Activated T-cell treated with anti-CD3 and anti-CD28 coated beads for 48 hours (primary cell): ENCODE results near the gene GSX1.
A peak's percentile ranks its signal among the peaks of the same experiment; 100 is the strongest.
"Not testable (repeated sequence)": the region's sequence is repeated elsewhere in the genome, so short reads cannot be mapped to it uniquely, and the experiment has no call there.

ENCODE experiments used
- DNase-seq: peaks from one replicate; pipeline ENCODE4 v3.0.0-alpha.2; 2020; ENCODE audit warnings: low read depth

The GSX1 gene

GRCh38 chr13:27792393-27793218, at the start of gene GSX1:
GSX1 (plus strand) TSS chr13:27792483; CDS start chr13:27792691, 208 bp downstream.
- peak; percentile 48 for DNase-seq

- DNase-seq = no peak
Measured at GRCh38 chr13:27744801-27745200, 47.5 kb upstream of the GSX1 start.

DNA sequence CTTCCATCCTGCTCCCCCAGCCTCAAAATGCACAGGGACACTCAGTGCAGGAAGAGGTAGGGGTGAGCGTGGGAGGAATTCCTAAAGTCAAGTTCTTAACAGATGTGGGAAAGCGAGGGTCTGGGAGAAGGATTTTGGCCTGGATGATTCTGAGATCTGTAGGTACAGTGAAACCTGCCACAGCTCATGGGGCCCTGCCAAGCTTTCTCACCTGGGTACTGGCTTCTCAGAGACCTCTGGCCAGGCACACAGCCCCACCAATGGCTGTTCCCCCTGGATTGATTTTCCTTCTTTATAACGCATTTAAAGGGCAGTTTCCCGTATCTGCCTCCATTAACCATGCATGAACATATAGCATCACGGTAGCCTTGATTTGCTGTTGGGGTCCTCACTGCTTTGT, 47.0 kb upstream of the GSX1 start:
- DNase-seq = no peak

- not testable (repeated sequence) for DNase-seq
Measured at GRCh38 chr13:27748143-27748542, 44.1 kb upstream of the GSX1 start.

GRCh38 chr13:27751953-27752532, 40.2 kb upstream of the GSX1 start:
- no peak for DNase-seq

GRCh38 chr13:27765650-27766049, 26.6 kb upstream of the GSX1 start:
- no peak for DNase-seq

GRCh38 chr13:27770809-27771208, 21.5 kb upstream of the GSX1 start:
- no peak for DNase-seq

GRCh38 chr13:27772651-27773425, 19.4 kb upstream of the GSX1 start:
- DNase-seq = no peak

DNA sequence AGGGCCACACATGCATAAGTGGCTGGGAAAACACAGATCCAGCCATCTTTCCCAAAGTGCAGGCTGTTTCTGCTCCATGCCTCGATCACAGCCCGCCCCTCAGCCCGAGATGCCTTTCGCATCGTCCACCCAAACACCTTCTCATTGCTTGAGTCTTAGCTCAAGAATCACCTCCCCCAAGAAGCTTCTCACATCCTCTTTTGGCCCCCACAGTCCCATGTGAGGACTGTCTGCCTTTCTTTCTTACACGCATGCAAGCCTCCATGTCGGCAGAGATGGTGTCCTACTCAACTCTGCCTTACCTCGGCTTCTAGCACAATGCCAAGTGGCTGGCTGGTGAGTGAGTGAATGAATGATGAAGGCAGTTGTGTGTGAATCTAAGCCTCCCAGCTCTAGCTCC, 18.1 kb upstream of the GSX1 start:
- no peak for DNase-seq

- DNase-seq = no peak
Measured at GRCh38 chr13:27774651-27775050, 17.6 kb upstream of the GSX1 start.

DNA sequence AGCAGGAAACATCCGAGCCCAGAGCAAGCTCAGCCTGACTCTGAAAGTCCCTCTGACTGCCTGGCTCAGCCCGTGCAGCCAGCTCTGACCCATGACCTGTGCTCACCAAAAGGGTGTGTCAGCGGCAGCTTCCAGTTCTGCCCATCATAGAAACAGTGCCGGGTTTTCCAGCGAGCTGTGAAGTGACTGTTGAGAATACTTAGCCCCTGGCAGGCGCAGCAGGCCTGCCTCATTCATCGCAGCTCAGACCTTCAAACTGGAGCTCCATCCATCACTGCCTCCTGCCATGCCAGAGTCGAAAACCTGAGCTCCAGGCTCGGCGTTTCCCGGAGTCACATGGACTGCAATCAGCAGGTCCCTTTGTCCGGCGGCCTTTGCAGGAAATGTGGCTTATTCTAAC, 16.3 kb upstream of the GSX1 start:
- DNase-seq = no peak

- no peak for DNase-seq
Measured at GRCh38 chr13:27782151-27782550, 10.1 kb upstream of the GSX1 start.

- no peak for DNase-seq
Measured at GRCh38 chr13:27783111-27783510, 9.2 kb upstream of the GSX1 start.

GRCh38 chr13:27788271-27788670, 4.0 kb upstream of the GSX1 start:
- no peak for DNase-seq

DNA sequence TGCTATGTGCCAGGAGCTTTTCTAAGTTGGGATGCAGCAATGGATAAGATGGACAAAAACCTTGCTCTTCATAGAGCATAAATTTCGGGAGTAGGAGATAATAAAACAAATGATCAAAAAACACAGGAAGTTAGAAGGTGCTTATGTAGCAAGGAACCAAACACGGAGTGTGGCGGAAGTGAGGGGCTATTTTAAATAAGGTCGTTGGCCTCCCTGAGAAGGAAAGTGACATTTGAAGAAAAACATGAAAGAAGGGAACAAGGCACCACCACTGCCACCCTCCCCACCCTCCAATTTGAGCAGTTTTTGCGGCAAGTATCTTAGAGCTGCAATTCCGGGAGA, 3.2 kb upstream of the GSX1 start:
- DNase-seq = no peak

- DNase-seq = no peak
Measured at GRCh38 chr13:27789495-27790303, 2.6 kb upstream of the GSX1 start.

GRCh38 chr13:27790523-27790922, 1.8 kb upstream of the GSX1 start:
- no peak for DNase-seq

- DNase-seq = no peak
Measured at GRCh38 chr13:27791146-27791900, 960 bp upstream of the GSX1 start.

GRCh38 chr13:27791901-27792392, 336 bp upstream of the GSX1 start:
- no peak for DNase-seq

DNA sequence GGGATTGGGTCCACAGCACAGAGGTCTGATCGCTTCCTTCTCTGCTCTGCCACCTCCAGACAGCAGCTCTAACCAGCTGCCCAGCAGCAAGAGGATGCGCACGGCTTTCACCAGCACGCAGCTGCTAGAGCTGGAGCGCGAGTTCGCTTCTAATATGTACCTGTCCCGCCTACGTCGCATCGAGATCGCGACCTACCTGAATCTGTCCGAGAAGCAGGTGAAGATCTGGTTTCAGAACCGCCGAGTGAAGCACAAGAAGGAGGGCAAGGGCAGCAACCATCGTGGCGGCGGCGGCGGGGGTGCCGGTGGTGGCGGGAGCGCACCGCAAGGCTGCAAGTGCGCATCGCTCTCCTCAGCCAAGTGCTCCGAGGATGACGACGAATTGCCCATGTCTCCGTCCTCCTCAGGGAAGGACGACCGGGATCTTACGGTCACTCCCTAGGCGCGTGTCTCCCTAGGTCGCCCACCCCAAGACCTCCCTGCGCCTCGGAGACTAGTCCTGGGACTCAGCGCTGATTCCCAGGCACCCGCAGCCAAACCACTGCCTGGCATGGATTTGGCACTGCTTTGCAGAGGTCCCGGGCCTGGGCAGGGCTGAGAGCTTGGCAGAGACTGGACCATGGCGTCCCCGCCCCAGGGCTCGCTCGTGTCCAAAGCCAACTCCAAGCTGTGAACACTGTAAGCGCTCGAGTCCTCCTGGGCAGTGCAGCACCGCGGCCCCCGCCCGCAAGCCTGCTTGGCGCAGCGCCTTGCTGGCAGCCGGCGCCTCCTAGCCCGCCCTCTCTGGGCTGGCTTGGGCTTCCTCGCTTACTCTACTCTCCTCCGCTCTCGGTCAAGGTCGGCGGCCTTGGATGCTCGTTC, 1.5 kb downstream of the GSX1 start:
- DNase-seq = no peak

DNA sequence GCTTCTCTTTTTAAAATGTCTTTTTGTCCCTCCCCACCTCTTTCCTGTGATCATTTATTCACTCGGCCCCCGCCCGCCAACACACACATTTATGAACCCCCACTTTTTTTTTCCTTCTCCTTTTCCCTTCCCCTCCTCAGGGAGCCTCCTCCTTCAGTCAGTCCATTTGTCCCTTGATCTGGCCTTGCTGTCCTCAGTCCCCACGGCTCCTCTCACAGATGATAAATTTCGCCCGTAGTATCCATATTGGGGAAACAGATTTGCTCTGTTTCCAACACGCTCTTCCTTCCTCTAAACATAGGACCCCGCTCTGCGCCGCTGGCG, 2.0 kb downstream of the GSX1 start:
- no peak for DNase-seq
